Prostate gland (tissue), 2 donors: ENCODE measurements around the gene CERKL. TPM values are rescaled to one million over a fixed set of nuclear protein-coding genes. Genes with fewer than 3 reads are reported as not detected.

Experiments
- DNase-seq: peaks from one replicate; pipeline ENCODE4 v3.0.0-alpha.2; 2019; ENCODE audit warnings: low spot score
- H3K27ac ChIP-seq, 2 donors: fragments of 200-600 bp; sonication (generic); 2 replicates each; pipeline ENCODE4 v1.5.1; 2017 to 2019
- H3K27me3 ChIP-seq: fragments of 200-600 bp; sonication (generic); replicated peaks from 2 replicates; pipeline ENCODE4 v1.5.1; 2019; ENCODE audit not compliant: insufficient read depth
- H3K36me3 ChIP-seq, 2 donors: fragments of 200-600 bp; sonication (generic); 1 replicate in 1 of 2; 2 replicates in 1 of 2; pipeline versions ENCODE4 v1.5.1 to v1.8.1; 2017 to 2019
- H3K4me1 ChIP-seq: fragments of 200-600 bp; sonication (generic); replicated peaks from 2 replicates; pipeline ENCODE4 v1.5.1; 2019
- H3K4me3 ChIP-seq, 2 donors: fragments of 200-600 bp; sonication (generic); 2 replicates each; pipeline ENCODE4 v1.5.1; 2017 to 2019
- H3K9me3 ChIP-seq: fragments of 200-600 bp; sonication (generic); 2 replicates; pipeline ENCODE4 v1.5.1; 2017
- CTCF ChIP-seq, 4 experiments: fragments of 200-600 bp in 2 of 4; fragments of 450-650 bp in 2 of 4; sonication (generic) in 2 of 4; IDR thresholded peaks; 1 replicate in 3 of 4; 2 replicates in 1 of 4; pipeline ENCODE4 v1.5.1; 2016 to 2019; ENCODE audit warnings: antibody characterized with exemption in 4 of 4, mild to moderate bottlenecking in 2 of 4, moderate library complexity in 2 of 4
- POLR2A ChIP-seq: fragments of 450-650 bp; IDR thresholded peaks from one replicate; pipeline ENCODE4 v1.6.1; 2016; ENCODE audit warnings: antibody characterized with exemption, mild to moderate bottlenecking
- POLR2AphosphoS5 ChIP-seq: sonication (generic); formaldehyde crosslinking; IDR thresholded peaks from one replicate; pipeline ENCODE4 v1.6.1; 2017; ENCODE audit warnings: antibody characterized with exemption
- WGBS: methylation state at CpG from one replicate; pipeline ENCODE4 v1.1.5; 2018; 5-methylcytosine and 5-hydroxymethylcytosine counted together
- intact Hi-C: fragments of 100-400 bp; cut with DNase I; formaldehyde crosslinking; loops from one replicate; pipeline ENCODE4 v1.14.2; 2022
- total RNA-seq, 2 donors: library from RNA; depleted of rRNA; stranded (reverse); fragments of >200 nt; gene quantifications; one replicate each; pipeline ENCODE4 v1.1.0, GENCODE V29; 2016

Gene CERKL
- total RNA-seq, 2 donors from 2014 or later = 0.55 to 3.9 TPM

GRCh38 chr2:181616715-181617114, 40.2 kb downstream of the CERKL start:
- Histone ChIP-seq H3K27ac (no peak overlapping the region), H3K36me3 (no peaks in the 10 kb centered on the region), H3K4me1 (no peaks in the 10 kb centered on the region), H3K9me3 (no peaks in the 10 kb centered on the region), H3K4me3 (no peak overlapping the region), H3K27me3 (no peaks in the 10 kb centered on the region)
- intact Hi-C loops = no loop called here
- 80% methylated on average over 1 of the region's 1 CpG for WGBS
- DNase-seq = no peak
- TF ChIP-seq POLR2AphosphoS5 (no peak), CTCF (IDR thresholded peaks at IDR 0.05) (no peak), POLR2A (no peak)

GRCh38 chr2:181614874-181615638, 41.8 kb downstream of the CERKL start:
- DNase-seq = no peak
- Histone ChIP-seq H3K4me3 (no peak overlapping the region), H3K27ac (no peak overlapping the region), H3K36me3 (no peaks in the 10 kb centered on the region), H3K4me1 (no peaks in the 10 kb centered on the region), H3K9me3 (no peaks in the 10 kb centered on the region), H3K27me3 (no peaks in the 10 kb centered on the region)
- intact Hi-C loops = no loop called here
- WGBS = 79% methylated on average over 7 of the region's 7 CpGs
- TF ChIP-seq CTCF (IDR thresholded peaks at IDR 0.05) (no peak), POLR2A (no peak), POLR2AphosphoS5 (no peak)

GRCh38 chr2:181613241-181613640, 43.7 kb downstream of the CERKL start:
- Histone ChIP-seq H3K9me3 (no peaks in the 10 kb centered on the region), H3K27me3 (no peaks in the 10 kb centered on the region), H3K27ac (no peak overlapping the region), H3K4me3 (no peak overlapping the region), H3K36me3 (no peaks in the 10 kb centered on the region), H3K4me1 (no peaks in the 10 kb centered on the region)
- TF ChIP-seq POLR2AphosphoS5 (no peak), POLR2A (no peak), CTCF (IDR thresholded peaks at IDR 0.05) (no peak)
- no peak for DNase-seq
- intact Hi-C loops = no loop called here
- 35% methylated on average over 2 of the region's 2 CpGs for WGBS

- TF ChIP-seq POLR2A = no peak
- TF ChIP-seq CTCF (IDR thresholded peaks at IDR 0.05) = no peak
- no peak for TF ChIP-seq POLR2AphosphoS5
- H3K27ac ChIP-seq = no peak overlapping the region
- H3K4me3 ChIP-seq = no peak overlapping the region
- H3K36me3 ChIP-seq = no peaks in the 10 kb centered on the region
- intact Hi-C loops = no loop called here
- no peaks in the 10 kb centered on the region for H3K9me3 ChIP-seq
- no peaks in the 10 kb centered on the region for H3K27me3 ChIP-seq
- no peaks in the 10 kb centered on the region for H3K4me1 ChIP-seq
- 83% methylated on average over 4 of the region's 4 CpGs for WGBS
- DNase-seq = no peak
Observed at GRCh38 chr2:181607629-181608590, 49.0 kb downstream of the CERKL start.
